ENCODE results near the gene TGFBI.
A peak's percentile ranks its signal among the peaks of the same experiment; 100 is the strongest.

The TGFBI gene

GRCh38 chr5:136027311-136027710 is 1.5 kb upstream of the TGFBI start:
- TF ChIP-seq GATA2 (IDR thresholded peaks at IDR 0.05; ENCODE audit: low read depth, low read length) = no peak
- TF ChIP-seq GATA3 (IDR thresholded peaks at IDR 0.05; ENCODE audit: low read depth, low read length) = no peak

GRCh38 chr5:136028090-136028489 is 698 bp upstream of the TGFBI start:
- TF ChIP-seq GATA2 (IDR thresholded peaks at IDR 0.05; ENCODE audit: low read depth, low read length) = no peak

GRCh38 chr5:136030252-136030651 is 1.5 kb downstream of the TGFBI start:
- TF ChIP-seq GATA3 (IDR thresholded peaks at IDR 0.05; ENCODE audit: low read depth, low read length) (no peak), GATA2 (IDR thresholded peaks at IDR 0.05; ENCODE audit: low read depth, low read length) (no peak)

- 0 out of 2 replicates have a peak, but pooled peaks have one; percentile 46 for TF ChIP-seq GATA3 (IDR thresholded peaks at IDR 0.05; ENCODE audit: low read depth, low read length)
- TF ChIP-seq GATA2 (IDR thresholded peaks at IDR 0.05; ENCODE audit: low read depth, low read length) = peak; percentile 78
Measured at GRCh38 chr5:136030956-136031611, 2.3 kb downstream of the TGFBI start.

GRCh38 chr5:136031711-136032110 is 2.9 kb downstream of the TGFBI start:
- no peak for TF ChIP-seq GATA3 (IDR thresholded peaks at IDR 0.05; ENCODE audit: low read depth, low read length)
- no peak for TF ChIP-seq GATA2 (IDR thresholded peaks at IDR 0.05; ENCODE audit: low read depth, low read length)

- no peak for TF ChIP-seq GATA3 (IDR thresholded peaks at IDR 0.05; ENCODE audit: low read depth, low read length)
- no peak for TF ChIP-seq GATA2 (IDR thresholded peaks at IDR 0.05; ENCODE audit: low read depth, low read length)
Measured at GRCh38 chr5:136032564-136032963, 3.8 kb downstream of the TGFBI start.

GRCh38 chr5:136033234-136033633 is 4.4 kb downstream of the TGFBI start:
- TF ChIP-seq GATA3 (IDR thresholded peaks at IDR 0.05; ENCODE audit: low read depth, low read length) (no peak), GATA2 (IDR thresholded peaks at IDR 0.05; ENCODE audit: low read depth, low read length) (no peak)

GRCh38 chr5:136033848-136034247 is 5.1 kb downstream of the TGFBI start:
- no peak for TF ChIP-seq GATA2 (IDR thresholded peaks at IDR 0.05; ENCODE audit: low read depth, low read length)
- TF ChIP-seq GATA3 (IDR thresholded peaks at IDR 0.05; ENCODE audit: low read depth, low read length) = no peak

- no peak for TF ChIP-seq GATA3 (IDR thresholded peaks at IDR 0.05; ENCODE audit: low read depth, low read length)
- no peak for TF ChIP-seq GATA2 (IDR thresholded peaks at IDR 0.05; ENCODE audit: low read depth, low read length)
Measured at GRCh38 chr5:136034492-136034891, 5.7 kb downstream of the TGFBI start.

- TF ChIP-seq GATA2 (IDR thresholded peaks at IDR 0.05; ENCODE audit: low read depth, low read length) (no peak), GATA3 (IDR thresholded peaks at IDR 0.05; ENCODE audit: low read depth, low read length) (no peak)
Measured at GRCh38 chr5:136034984-136035383, 6.2 kb downstream of the TGFBI start.

GRCh38 chr5:136035837-136036236 is 7.0 kb downstream of the TGFBI start:
- TF ChIP-seq GATA2 (IDR thresholded peaks at IDR 0.05; ENCODE audit: low read depth, low read length) = no peak
- no peak for TF ChIP-seq GATA3 (IDR thresholded peaks at IDR 0.05; ENCODE audit: low read depth, low read length)

GRCh38 chr5:136036293-136036911 is 7.6 kb downstream of the TGFBI start:
- TF ChIP-seq GATA2 (IDR thresholded peaks at IDR 0.05; ENCODE audit: low read depth, low read length) = no peak
- TF ChIP-seq GATA3 (IDR thresholded peaks at IDR 0.05; ENCODE audit: low read depth, low read length) = no peak

GRCh38 chr5:136037001-136037705 is 8.4 kb downstream of the TGFBI start:
- TF ChIP-seq GATA3 (IDR thresholded peaks at IDR 0.05; ENCODE audit: low read depth, low read length) (no peak), GATA2 (IDR thresholded peaks at IDR 0.05; ENCODE audit: low read depth, low read length) (no peak)

GRCh38 chr5:136038635-136039034 is 9.8 kb downstream of the TGFBI start:
- no peak for TF ChIP-seq GATA2 (IDR thresholded peaks at IDR 0.05; ENCODE audit: low read depth, low read length)
- TF ChIP-seq GATA3 (IDR thresholded peaks at IDR 0.05; ENCODE audit: low read depth, low read length) = no peak

- no peak for TF ChIP-seq GATA3 (IDR thresholded peaks at IDR 0.05; ENCODE audit: low read depth, low read length)
- no peak for TF ChIP-seq GATA2 (IDR thresholded peaks at IDR 0.05; ENCODE audit: low read depth, low read length)
Measured at GRCh38 chr5:136039202-136039601, 10.4 kb downstream of the TGFBI start.

Data from SH-SY5Y (cell line).